ENCODE results near the gene IL18RAP.

DNA sequence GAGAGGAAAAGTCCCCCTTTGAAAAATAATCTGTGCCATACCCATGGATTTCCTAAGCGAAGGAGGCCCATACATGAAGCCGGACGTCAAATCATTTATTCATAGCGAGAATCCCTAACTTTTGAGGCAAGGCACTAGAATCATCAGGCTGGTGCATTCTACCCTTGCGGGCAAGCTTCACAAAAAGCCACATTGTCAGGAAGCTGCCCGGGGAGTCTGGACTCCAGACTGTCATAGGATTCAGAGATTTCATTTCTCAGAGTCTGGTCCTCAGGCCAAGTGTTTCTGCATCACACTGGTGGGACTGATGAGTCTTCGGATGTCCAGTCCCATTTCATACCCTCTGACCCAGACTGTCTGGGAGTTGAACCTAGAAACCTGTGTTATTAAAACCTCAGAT is 59.0 kb downstream of the IL18RAP start:
- TF ChIP-seq, protein P1, sequence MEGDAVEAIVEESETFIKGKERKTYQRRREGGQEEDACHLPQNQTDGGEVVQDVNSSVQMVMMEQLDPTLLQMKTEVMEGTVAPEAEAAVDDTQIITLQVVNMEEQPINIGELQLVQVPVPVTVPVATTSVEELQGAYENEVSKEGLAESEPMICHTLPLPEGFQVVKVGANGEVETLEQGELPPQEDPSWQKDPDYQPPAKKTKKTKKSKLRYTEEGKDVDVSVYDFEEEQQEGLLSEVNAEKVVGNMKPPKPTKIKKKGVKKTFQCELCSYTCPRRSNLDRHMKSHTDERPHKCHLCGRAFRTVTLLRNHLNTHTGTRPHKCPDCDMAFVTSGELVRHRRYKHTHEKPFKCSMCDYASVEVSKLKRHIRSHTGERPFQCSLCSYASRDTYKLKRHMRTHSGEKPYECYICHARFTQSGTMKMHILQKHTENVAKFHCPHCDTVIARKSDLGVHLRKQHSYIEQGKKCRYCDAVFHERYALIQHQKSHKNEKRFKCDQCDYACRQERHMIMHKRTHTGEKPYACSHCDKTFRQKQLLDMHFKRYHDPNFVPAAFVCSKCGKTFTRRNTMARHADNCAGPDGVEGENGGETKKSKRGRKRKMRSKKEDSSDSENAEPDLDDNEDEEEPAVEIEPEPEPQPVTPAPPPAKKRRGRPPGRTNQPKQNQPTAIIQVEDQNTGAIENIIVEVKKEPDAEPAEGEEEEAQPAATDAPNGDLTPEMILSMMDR (IDR thresholded peaks at IDR 0.05; ENCODE audit: insufficient read depth, low read length): no peak
- TF ChIP-seq POLR2AphosphoS5 (IDR thresholded peaks at IDR 0.05; ENCODE audit: low read depth) (no peak), REST (IDR thresholded peaks at IDR 0.05; ENCODE audit: insufficient replicate concordance, low read depth) (no peak), GABPA (IDR thresholded peaks at IDR 0.05; ENCODE audit: low read depth) (no peak)

Measured in HL-60 (cell line).